Left forelimb (tissue), 1 donor: ENCODE data around the gene HP1BP3.
A peak's percentile ranks its signal among the peaks of the same experiment; 100 is the strongest.
"Not testable (repeated sequence)": the region's sequence is repeated elsewhere in the genome, so short reads cannot be mapped to it uniquely, and the experiment has no call there.

Source experiments
- DNase-seq: peaks from one replicate; pipeline ENCODE4 v3.0.0-alpha.2; 2018; ENCODE audit warnings: low spot score

The HP1BP3 gene

GRCh38 chr1:20726932-20727745 lies 60.0 kb downstream of the HP1BP3 start:
- DNase-seq, result peak; percentile 60

DNA sequence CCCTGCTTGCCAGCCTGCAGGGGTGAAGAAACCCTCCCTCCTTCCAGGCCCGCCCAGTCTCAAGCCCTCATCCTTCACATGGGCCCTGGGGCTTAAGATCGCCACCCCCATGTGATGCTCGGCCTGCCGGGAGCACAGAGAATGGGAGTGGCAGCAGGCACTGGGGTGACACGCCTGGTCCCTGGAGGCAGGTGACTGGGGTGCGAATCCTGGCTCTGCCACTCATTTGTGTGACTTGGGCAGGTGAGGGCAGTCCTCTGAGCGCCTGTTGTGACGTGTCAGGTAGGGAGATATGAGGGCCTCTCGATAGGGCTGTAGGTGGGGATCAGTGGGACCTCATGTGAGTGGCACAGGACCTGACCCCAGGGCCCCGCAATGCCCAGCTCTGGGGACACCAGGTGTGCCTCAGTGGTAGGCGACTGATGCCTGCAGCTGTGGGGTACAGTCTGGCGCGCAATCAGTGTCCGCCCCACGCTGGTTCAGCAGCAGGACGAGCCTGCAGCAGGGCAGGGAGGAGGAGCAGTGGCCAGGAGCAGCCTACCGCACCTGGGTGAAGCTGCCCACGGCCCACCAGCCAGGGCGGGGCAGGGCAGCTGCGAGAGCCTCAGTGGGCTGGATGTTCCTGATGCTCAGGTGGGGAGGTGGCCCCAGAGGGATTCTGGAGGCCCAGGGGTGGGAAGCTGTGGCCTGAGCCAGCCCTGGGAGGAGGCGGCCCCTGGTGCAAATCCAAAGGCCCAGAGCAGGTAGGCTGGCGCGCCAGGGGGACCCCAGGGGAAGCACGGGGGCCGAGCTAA lies 60.8 kb downstream of the HP1BP3 start:
- peak; percentile 63 for DNase-seq

DNA sequence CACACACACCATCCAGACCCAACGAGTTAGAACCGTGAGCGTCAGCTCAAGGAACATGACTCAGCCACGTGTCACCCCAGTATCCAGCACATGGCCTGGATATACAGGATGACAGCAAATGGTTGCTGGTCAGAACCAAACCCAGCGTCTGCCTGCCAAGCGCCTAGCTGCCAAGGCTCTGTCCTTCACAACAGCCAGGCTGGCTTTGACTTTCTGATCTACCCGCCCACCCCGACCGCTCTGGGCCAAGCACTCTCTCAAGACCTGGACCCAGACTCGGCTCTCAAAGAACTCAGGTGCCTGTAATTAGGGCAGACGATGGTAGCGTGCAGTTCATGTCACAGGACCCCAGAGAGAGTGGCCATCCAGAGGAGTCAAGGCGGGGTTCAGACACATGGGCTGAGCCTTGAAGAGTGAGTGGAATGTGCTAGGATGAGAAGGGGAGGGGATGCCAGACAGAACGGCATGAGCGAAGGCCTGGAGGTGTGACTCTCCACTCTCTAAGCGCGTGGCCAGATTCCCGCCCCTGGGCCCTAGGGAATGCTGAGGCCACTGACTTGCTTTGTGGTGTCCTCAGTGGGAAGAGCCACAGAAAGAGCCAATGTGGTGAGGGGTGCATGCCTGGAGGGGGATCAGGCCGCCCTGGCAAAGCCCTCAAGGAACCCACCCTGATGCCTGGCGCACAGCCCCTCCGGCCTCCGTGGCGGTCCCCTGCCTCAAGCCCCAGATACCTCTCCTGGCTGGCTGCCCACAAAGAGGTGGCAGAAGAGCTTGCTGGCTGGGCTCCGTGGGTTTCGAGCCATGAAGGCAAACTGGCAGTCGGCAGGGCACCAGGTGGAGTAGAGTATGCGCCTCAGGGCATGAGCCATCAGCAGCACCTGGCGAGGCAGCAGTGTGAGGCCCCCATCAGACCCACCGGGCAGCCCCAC lies 61.7 kb downstream of the HP1BP3 start:
- DNase-seq, result peak; percentile 50

- peak; percentile 64 for DNase-seq
Measured at GRCh38 chr1:20724364-20725188, 62.5 kb downstream of the HP1BP3 start.

- peak; percentile 38 for DNase-seq
Measured at GRCh38 chr1:20723537-20724363, 63.4 kb downstream of the HP1BP3 start.

DNA sequence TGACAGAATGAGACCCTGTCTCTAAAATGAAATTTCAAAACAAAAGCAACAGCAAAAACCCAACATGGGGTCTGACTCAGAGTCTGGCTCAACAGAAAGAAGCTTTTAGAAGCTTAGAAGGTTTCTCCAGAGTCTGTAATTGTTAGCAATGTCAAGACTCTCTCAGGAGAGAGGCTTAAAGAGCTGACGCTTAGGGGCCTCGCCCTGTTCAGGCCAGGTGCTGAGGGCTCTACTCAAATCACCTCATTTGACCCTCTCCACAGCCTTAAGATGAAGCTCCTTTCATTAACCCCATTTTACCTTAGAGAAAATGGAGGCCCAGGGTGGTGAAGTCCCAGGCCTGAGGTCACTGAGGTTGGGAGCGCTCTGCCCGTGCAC lies 64.0 kb downstream of the HP1BP3 start:
- DNase-seq, result no peak

- peak; percentile 56 for DNase-seq
Measured at GRCh38 chr1:20721117-20722061, 65.7 kb downstream of the HP1BP3 start.

DNA sequence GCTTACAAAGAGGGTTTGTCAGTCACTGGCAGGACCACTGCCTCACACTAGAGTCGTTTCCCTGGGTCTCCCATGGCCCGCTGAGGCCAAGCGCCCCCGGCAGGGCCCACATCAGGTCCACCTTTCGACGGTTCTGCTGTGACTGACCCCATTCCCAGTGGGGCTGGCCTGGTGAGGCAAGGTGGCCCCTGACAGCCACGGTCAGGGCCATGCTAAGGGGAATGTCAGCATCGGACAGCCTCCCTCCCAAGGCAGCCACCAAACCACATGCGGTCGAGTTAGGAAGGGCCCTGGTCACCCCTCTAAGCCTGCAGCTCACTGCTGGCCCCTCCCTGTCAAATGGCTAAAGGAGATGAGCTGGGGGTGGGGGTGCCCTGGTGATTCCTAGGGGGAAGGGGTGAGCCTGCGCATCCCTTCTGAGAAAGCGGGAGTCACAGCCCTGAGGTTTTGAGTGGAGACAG lies 66.4 kb downstream of the HP1BP3 start:
- peak; percentile 53 for DNase-seq

DNA sequence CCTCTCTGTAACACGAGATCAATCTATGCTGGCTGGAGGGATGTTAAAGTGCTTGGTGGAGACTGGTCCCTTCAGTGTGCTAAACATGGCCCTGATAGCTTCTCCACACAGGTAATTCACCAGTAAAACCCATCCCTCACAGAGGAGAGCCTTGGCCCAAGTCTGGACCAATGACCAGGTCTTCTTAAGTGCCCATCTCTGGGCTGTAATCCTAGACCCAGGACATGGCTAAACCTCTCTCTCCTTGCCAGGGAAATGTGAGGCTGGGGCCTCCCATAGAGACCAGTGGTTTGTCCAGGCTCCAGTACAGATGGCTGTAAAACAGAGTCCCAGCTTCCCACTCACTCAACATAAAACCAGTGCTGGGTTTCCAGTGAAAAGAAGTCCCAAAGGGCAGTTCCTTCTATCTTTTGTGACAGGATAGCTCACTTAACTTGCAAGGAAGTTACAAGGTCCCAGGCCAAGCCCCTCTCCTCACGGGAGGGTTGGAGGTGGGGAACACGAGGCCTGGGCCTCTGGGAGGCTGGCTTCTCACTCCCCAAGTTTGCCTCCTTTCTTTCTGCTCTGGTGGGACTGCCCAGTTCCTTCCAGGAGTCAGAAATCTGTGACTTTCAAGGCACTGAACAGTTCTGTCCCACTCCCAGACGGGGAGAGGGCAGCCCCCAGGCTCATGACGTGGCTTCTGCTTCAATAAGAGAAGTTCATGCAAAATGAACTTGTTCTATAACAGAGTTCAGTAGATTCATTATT lies 67.1 kb downstream of the HP1BP3 start:
- DNase-seq, result peak; percentile 37

- peak; percentile 8 for DNase-seq
Measured at GRCh38 chr1:20719261-20719660, 67.8 kb downstream of the HP1BP3 start.

- not testable (repeated sequence) for DNase-seq
Measured at GRCh38 chr1:20718343-20718882, 68.7 kb downstream of the HP1BP3 start.

GRCh38 chr1:20717452-20718342 lies 69.4 kb downstream of the HP1BP3 start, which contains the start of gene KIF17:
Gene KIF17, minus strand, starts transcription at chr1:20718007. Its CDS starts 301 bp downstream, at chr1:20717706.
- peak; percentile 83 for DNase-seq

DNA sequence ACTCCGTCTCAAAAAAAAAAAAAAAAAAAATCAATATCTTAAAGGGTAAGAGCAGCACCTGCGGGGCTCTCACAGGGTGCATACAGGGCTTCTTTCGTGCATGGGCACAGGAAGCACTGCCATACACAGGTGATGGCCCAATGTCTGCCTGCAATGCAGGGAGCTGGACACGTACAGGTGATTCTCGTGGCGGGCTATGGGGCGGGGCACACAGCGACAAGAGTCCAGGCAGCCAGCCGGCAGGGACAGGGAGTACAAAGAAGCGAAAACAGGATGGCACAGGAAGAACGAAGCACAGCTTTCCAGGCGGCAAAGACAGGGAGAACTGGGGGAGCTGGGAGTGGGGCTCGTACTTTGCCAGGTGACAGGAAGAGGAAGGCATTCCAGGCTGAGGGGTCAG lies 70.9 kb downstream of the HP1BP3 start:
- DNase-seq, result no peak

GRCh38 chr1:20715406-20715805 lies 71.7 kb downstream of the HP1BP3 start:
- DNase-seq, result no peak

DNA sequence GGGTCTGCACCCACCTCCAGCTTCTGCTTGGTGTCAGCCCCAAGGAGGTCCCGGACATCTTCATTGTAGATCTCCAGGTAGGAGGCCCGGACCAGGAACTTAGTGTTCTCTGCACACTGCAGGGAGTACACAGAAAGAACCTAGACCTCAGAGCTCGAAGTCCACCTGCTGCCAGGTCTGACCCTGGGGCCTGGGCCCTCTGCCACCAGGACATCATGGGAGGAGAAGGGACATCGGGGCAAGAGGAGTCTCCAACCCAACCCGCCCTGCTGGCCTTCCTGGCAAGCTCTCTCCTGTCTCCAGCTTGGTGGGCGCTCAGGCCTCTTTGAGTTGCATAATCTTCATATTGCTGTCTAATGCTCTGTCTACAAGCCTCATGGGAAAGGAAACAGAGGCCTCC lies 73.7 kb downstream of the HP1BP3 start:
- DNase-seq, result no peak

DNA sequence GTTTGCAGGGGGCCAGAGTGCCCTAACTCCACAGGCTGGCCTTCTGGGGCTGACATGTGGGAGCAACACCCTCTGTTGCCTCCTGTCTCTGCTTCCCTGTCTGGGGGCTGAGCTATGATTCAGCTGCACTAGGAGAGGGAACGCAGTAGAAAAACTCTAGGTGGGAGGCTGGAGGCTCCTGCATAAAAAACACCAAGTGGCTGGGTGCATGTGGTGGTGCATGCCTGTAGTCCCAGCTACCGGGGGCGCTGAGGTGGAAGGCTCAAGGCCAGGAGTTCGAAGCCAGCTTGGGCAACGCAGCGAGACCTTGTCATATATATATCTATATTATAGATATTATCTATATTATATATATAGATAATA lies 74.9 kb downstream of the HP1BP3 start:
- no peak for DNase-seq
